Measurements from ENCODE around the gene AMZ1. TPM values are rescaled to one million over a fixed set of nuclear protein-coding genes. Genes with fewer than 3 reads are reported as not detected.
"Not testable (repeated sequence)": the region's sequence is repeated elsewhere in the genome, so short reads cannot be mapped to it uniquely, and the experiment has no call there.

Gene AMZ1
- polyA plus RNA-seq, 5 donors = 0.28 to 0.64 (median 0.38) TPM

GRCh38 chr7:2666588-2667250 is 21.3 kb upstream of the AMZ1 start:
- no peak for DNase-seq

GRCh38 chr7:2667843-2668242 is 20.2 kb upstream of the AMZ1 start:
- no peak for DNase-seq

- no peak for DNase-seq
These were observed 19.6 kb upstream of the AMZ1 start for GRCh38 chr7:2668401-2668800.

- DNase-seq = no peak
These were observed 17.8 kb upstream of the AMZ1 start for GRCh38 chr7:2670171-2670570.

- no peak for DNase-seq
These were observed 17.1 kb upstream of the AMZ1 start for GRCh38 chr7:2670720-2671391.

GRCh38 chr7:2673214-2673613 is 14.8 kb upstream of the AMZ1 start:
- DNase-seq = not testable (repeated sequence)

GRCh38 chr7:2673934-2674333 is 14.1 kb upstream of the AMZ1 start:
- DNase-seq = no peak

- DNase-seq = no peak
These were observed 12.7 kb upstream of the AMZ1 start for GRCh38 chr7:2675256-2675764.

GRCh38 chr7:2676576-2676975 is 11.4 kb upstream of the AMZ1 start:
- DNase-seq = not testable (repeated sequence)

- DNase-seq = not testable (repeated sequence)
These were observed 9.5 kb upstream of the AMZ1 start for GRCh38 chr7:2678454-2678853.

- not testable (repeated sequence) for DNase-seq
These were observed 8.6 kb upstream of the AMZ1 start for GRCh38 chr7:2679135-2680127.

- no peak for DNase-seq
These were observed 7.7 kb upstream of the AMZ1 start for GRCh38 chr7:2680256-2680655.

GRCh38 chr7:2680792-2681490 is 7.1 kb upstream of the AMZ1 start:
- no peak for DNase-seq

- no peak for DNase-seq
These were observed 5.8 kb upstream of the AMZ1 start for GRCh38 chr7:2681929-2682799.

- no peak for DNase-seq
These were observed 3.5 kb upstream of the AMZ1 start for GRCh38 chr7:2684501-2684900.

- no peak for DNase-seq
These were observed 1.9 kb upstream of the AMZ1 start for GRCh38 chr7:2686101-2686500.

- DNase-seq = no peak
These were observed 598 bp upstream of the AMZ1 start for GRCh38 chr7:2687338-2687869.

GRCh38 chr7:2688409-2689342 is 674 bp downstream of the AMZ1 start:
- DNase-seq = no peak

- DNase-seq = no peak
These were observed 1.4 kb downstream of the AMZ1 start for GRCh38 chr7:2689343-2689847.

Measured in right lung (tissue), 5 donors.